Measurements from ENCODE around the gene CAMTA1. TPM values are rescaled to one million over a fixed set of nuclear protein-coding genes. Genes with fewer than 3 reads are reported as not detected.

The CAMTA1 gene
- total and polyA plus RNA-seq, 8 donors: 13.0 to 54.2 (median 23.6) TPM

DNA sequence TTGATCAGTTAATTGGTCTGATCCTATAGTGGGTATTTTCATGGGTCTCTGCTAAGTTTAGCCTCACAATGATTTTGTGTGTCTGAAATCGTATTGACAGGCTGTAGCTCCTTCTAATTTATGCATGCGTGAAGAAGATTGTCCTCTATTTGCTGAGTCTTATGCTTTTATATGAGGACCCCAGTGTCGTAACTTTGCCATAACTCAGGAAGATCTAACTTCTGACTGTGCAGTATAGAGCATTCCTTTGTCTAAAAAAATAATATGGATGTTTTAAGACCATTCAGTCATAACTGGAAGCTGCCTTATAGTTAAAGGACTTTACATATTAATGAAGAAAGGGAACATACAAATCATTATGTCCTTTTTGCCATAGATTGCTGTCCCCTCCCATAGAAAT, 73.3 kb downstream of the CAMTA1 start:
- intact Hi-C loops (cut with DNase I): no loop called here
- Histone ChIP-seq H3K9me3 (no peaks in the 10 kb centered on the region), H3K27ac (no peak overlapping the region), H3K4me3 (no peak overlapping the region), H3K4me1 (peaks cover 0 to 8% (median 0%) of the 10 kb centered on the region in 3 donors), H3K36me3 (no peaks in the 10 kb centered on the region), H3K27me3 (no peaks in the 10 kb centered on the region)
- DNase-seq: no peak
- no peak for FAIRE-seq
- TF ChIP-seq, protein P1, sequence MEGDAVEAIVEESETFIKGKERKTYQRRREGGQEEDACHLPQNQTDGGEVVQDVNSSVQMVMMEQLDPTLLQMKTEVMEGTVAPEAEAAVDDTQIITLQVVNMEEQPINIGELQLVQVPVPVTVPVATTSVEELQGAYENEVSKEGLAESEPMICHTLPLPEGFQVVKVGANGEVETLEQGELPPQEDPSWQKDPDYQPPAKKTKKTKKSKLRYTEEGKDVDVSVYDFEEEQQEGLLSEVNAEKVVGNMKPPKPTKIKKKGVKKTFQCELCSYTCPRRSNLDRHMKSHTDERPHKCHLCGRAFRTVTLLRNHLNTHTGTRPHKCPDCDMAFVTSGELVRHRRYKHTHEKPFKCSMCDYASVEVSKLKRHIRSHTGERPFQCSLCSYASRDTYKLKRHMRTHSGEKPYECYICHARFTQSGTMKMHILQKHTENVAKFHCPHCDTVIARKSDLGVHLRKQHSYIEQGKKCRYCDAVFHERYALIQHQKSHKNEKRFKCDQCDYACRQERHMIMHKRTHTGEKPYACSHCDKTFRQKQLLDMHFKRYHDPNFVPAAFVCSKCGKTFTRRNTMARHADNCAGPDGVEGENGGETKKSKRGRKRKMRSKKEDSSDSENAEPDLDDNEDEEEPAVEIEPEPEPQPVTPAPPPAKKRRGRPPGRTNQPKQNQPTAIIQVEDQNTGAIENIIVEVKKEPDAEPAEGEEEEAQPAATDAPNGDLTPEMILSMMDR (IDR thresholded peaks at IDR 0.05): no peak
- no peak for ATAC-seq
- WGBS, 2 donors: 90 to 97% methylated on average over 3 of the region's 3 CpGs

DNA sequence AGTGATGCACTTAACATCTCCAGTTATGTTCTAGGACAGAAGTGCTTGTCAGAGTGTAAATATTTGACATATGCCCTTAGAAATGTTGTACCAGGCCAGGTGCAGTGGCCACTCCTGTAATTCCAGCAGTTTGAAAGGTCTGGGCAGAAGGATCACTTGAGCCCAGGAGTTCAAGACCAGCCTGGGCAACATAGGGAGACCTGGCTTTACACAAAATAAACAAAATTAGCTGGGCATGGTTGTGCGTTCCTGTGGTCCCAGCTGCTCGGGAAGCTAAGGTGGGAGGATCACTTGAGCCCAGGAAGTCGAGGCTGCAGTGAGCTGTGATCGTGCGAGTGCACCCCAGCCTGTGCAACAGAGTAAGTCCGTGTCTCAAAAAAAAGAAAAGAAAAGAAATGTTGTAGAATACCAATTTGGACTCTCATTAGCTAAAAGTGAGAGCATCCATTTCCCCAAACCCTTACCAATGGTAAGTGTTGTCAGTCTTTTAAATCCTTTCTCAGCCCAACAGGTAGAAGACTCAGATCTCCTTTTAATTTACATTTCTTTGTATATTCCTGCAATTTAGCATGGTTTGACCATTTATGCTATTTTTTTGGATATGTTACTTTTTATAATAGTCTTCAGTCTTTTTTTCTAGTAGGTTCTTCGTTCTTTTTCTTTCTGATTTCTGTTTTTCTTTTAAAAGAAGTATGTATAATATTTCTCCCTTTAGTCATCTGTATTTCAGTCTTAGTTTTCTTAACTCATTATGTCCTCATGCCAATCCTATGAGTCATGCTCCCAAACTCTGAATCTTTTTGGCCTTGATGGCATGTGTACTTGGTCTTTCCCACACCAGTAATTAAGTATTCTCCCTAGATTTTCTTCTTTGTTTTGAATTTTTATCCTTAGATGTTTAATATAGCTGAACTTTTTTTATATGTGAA, 74.4 kb downstream of the CAMTA1 start:
- no peaks in the 10 kb centered on the region for H3K9me3 ChIP-seq
- 83 to 84% methylated on average over 7 of the region's 7 CpGs for WGBS, 2 donors
- intact Hi-C loops (cut with DNase I): no loop called here
- DNase-seq (no peak), ATAC-seq (peak; percentile 51 to 86 (median 68)), FAIRE-seq (no peak)
- H3K27ac ChIP-seq: peak overlapping the region in 1 of 4 donors; percentile 34
- peaks cover 0 to 8% (median 0%) of the 10 kb centered on the region in 3 donors for H3K4me1 ChIP-seq
- H3K4me3 ChIP-seq: no peak overlapping the region
- H3K36me3 ChIP-seq: no peaks in the 10 kb centered on the region
- H3K27me3 ChIP-seq: no peaks in the 10 kb centered on the region
- TF ChIP-seq, protein P1 (IDR thresholded peaks at IDR 0.05): no peak

- FAIRE-seq (no peak), ATAC-seq (no peak), DNase-seq (no peak)
- peaks cover 0 to 8% (median 0%) of the 10 kb centered on the region in 3 donors for H3K4me1 ChIP-seq
- 89 to 90% methylated on average over 6 of the region's 6 CpGs for WGBS, 2 donors
- H3K36me3 ChIP-seq: no peaks in the 10 kb centered on the region
- H3K27me3 ChIP-seq: no peaks in the 10 kb centered on the region
- TF ChIP-seq, protein P1 (IDR thresholded peaks at IDR 0.05): no peak
- no peaks in the 10 kb centered on the region for H3K9me3 ChIP-seq
- intact Hi-C loops (cut with DNase I): no loop called here
- H3K27ac ChIP-seq: peak overlapping the region in 1 of 4 donors; percentile 34
- H3K4me3 ChIP-seq: no peak overlapping the region
Measured at GRCh38 chr1:6860401-6860800, 75.1 kb downstream of the CAMTA1 start.

GRCh38 chr1:6861075-6861724, 75.9 kb downstream of the CAMTA1 start:
- DNase-seq (no peak), ATAC-seq (no peak), FAIRE-seq (no peak)
- 95 to 97% methylated on average over 12 of the region's 12 CpGs for WGBS, 2 donors
- H3K27ac ChIP-seq: peak overlapping the region in 1 of 4 donors; percentile 34
- TF ChIP-seq, protein P1 (IDR thresholded peaks at IDR 0.05): no peak
- H3K27me3 ChIP-seq: no peaks in the 10 kb centered on the region
- intact Hi-C loops (cut with DNase I): no loop called here
- H3K36me3 ChIP-seq: no peaks in the 10 kb centered on the region
- peaks cover 0 to 8% (median 0%) of the 10 kb centered on the region in 3 donors for H3K4me1 ChIP-seq
- no peak overlapping the region for H3K4me3 ChIP-seq
- H3K9me3 ChIP-seq: no peaks in the 10 kb centered on the region
